T-helper 2 cell treated with Interferon-gamma antibody and Interleukin-4, amounts not matched to agents 5 μg/mL and 100 μg/mL, for 36 hours (primary cell): Measurements from ENCODE around the gene OBSCN.

ENCODE experiments used
- DNase-seq: peaks from one replicate; pipeline ENCODE4 v3.0.0; 2021; ENCODE audit warnings: low spot score
- H3K27ac Mint-ChIP-seq: one replicate; pipeline ENCODE4 v1.8.0; 2021; ENCODE audit warnings: mild to moderate bottlenecking, mixed read lengths
- H3K27me3 Mint-ChIP-seq: one replicate; pipeline ENCODE4 v1.8.0; 2021; ENCODE audit warnings: low read depth, mixed read lengths
- H3K36me3 Mint-ChIP-seq: one replicate; pipeline ENCODE4 v1.8.0; 2021; ENCODE audit warnings: low read depth, mixed read lengths
- H3K4me1 Mint-ChIP-seq: one replicate; pipeline ENCODE4 v1.8.0; 2021; ENCODE audit warnings: low read depth, mixed read lengths
- H3K4me3 Mint-ChIP-seq: one replicate; pipeline ENCODE4 v1.8.0; 2022; ENCODE audit warnings: mild to moderate bottlenecking, moderate library complexity, mixed read lengths
- H3K9me3 Mint-ChIP-seq: one replicate; pipeline ENCODE4 v1.8.0; 2021; ENCODE audit warnings: mixed read lengths

OBSCN gene

DNA sequence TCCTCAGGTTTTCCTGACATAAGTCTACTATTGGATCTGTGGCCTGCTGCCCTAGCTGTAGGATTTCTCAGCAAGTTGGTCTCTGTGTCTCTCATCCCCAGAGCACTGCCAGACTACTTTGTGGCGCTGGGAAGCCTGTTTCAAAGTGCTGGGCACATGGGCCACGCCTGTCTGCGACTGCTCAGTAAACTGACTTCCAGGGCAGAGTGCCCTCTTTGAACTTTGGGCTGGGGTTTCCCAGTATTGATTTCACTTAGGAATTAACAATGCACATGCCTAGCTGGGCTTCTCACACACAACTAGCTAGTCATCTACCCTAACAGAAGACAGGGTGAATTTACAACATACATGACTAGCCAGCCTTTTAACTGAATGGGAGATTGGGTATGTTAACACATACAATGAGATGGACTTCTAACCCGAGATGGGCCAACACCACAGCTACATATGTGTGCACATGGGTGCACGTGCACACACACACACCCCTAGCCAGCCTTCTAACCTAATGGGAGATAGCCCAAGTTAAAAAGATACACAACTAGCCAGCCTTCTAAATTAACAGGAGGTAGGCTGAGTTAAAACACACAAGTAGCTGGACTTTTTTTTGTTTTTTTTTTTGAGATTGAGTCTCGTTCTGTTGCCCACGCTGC lies 215.7 kb downstream of the OBSCN start:
- DNase-seq: no peak
- Mint-ChIP-seq H3K4me1 (peaks cover 9% of the 10 kb centered on the region), H3K36me3 (peaks cover 9% of the 10 kb centered on the region), H3K27ac (no peak overlapping the region), H3K27me3 (no peaks in the 10 kb centered on the region), H3K4me3 (no peak overlapping the region), H3K9me3 (no peaks in the 10 kb centered on the region)

GRCh38 chr1:228424685-228425660 lies 217.1 kb downstream of the OBSCN start:
- DNase-seq: no peak
- Mint-ChIP-seq H3K9me3 (no peaks in the 10 kb centered on the region), H3K4me3 (no peak overlapping the region), H3K27me3 (peaks cover 2% of the 10 kb centered on the region), H3K4me1 (peaks cover 9% of the 10 kb centered on the region), H3K36me3 (peaks cover 9% of the 10 kb centered on the region), H3K27ac (no peak overlapping the region)

GRCh38 chr1:228426518-228427175 lies 218.8 kb downstream of the OBSCN start:
- peaks cover 2% of the 10 kb centered on the region for H3K36me3 Mint-ChIP-seq
- H3K9me3 Mint-ChIP-seq: no peaks in the 10 kb centered on the region
- H3K27me3 Mint-ChIP-seq: peaks cover 4% of the 10 kb centered on the region
- peaks cover 1% of the 10 kb centered on the region for H3K4me1 Mint-ChIP-seq
- no peak overlapping the region for H3K4me3 Mint-ChIP-seq
- DNase-seq: no peak
- H3K27ac Mint-ChIP-seq: no peak overlapping the region

DNA sequence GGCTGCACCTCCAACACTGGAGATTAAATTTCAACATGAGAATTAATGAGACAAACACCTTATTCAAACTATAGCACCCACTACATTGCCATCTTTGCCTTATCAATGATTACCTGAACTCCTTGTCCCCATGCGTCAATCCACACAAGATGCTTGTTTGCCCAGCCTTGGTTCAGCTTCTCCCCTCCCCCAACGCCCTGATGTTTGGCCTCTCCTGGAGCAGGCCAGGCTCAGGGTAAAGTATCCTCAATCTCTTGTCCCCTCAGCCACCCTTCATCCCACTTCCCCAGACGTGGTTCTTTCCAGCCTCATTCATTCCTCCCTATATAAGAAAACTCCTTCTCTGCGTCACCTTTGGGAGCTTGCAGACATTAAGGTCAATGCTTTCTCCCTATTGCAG lies 220.6 kb downstream of the OBSCN start:
- peaks cover 8% of the 10 kb centered on the region for H3K27me3 Mint-ChIP-seq
- no peaks in the 10 kb centered on the region for H3K9me3 Mint-ChIP-seq
- DNase-seq: no peak
- no peak overlapping the region for H3K27ac Mint-ChIP-seq
- H3K36me3 Mint-ChIP-seq: peaks cover 2% of the 10 kb centered on the region
- H3K4me3 Mint-ChIP-seq: no peak overlapping the region
- no peaks in the 10 kb centered on the region for H3K4me1 Mint-ChIP-seq
